ENCODE data around the gene USF1.
"Not testable (repeated sequence)": the region's sequence is repeated elsewhere in the genome, so short reads cannot be mapped to it uniquely, and the experiment has no call there.

USF1 gene

GRCh38 chr1:161079436-161080110 lies 33.8 kb upstream of the USF1 start:
- DNase-seq (ENCODE audit: low read depth in 2 of 2) = no peak

DNA sequence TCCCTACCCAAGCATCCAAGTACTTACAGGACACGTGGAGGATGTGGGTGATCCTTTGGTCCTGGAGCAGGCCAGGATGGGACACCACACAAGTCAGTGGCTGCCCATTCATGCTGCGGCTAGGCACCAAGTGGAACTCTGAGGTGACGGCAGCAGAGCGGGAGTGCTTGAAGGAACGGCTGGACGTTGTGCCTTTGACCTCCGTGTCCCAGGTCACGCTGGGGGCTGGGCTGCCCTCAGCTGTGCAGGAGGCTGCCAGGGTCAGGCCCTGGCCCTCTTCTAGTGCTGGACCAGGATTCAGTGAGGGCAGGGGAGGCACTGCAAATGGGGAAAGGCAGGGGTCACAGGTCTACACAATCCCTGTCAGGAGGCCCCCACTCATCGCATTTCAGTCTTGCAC lies 31.6 kb upstream of the USF1 start:
- DNase-seq (ENCODE audit: low read depth in 2 of 2) = no peak

DNA sequence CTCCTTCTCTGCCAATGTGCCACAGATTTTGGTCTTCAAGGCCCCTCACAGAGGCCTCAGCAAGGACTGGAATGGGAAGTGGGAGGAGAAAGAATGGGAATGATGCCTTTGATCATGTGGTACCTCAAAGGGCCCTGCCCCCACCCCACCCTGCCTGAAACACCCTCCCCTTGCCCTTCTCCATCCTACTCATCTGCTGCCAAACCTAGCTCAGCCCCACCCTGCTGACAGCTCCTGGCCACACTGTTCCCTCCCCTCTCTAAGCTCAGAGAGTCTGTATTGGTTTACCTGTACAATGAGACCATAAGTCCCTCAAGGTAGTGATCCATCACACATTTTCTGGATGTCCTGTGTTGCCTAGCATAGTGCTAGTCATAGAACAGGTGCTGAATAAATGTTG lies 30.6 kb upstream of the USF1 start:
- no peak for DNase-seq (ENCODE audit: low read depth in 2 of 2)

- no peak for DNase-seq (ENCODE audit: low read depth in 2 of 2)
Measured at GRCh38 chr1:161074676-161075368, 29.0 kb upstream of the USF1 start.

DNA sequence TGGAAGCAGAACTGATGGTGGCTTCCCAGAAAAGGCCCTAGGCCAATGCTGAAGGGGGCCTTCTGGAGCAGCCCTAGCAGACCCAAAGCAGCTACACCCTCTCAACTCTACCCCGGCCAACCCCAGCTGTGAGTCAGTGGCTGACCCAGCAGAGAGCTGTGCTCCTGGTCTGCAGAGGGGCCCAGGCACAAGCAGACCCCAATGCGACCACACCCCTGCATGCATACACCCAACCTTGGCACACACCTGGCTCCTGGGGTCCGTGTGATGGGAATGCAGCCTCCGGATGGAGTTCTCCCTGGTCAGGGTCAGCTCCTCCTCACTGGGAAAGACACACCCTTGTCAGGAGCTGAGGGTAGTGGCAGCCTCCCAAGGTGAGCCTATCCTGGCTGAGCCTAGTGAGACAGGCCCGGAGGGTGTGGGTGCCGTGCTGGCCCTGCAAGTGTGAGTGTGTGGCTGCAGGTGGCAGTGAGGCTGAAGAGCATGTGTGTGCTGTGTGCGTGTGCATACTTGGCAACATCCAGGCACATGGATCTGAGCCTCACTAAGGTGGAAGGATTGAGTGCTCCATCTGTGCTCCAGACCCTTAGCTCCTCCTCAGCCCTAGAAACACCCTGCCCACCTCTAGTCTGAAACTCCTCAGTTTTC lies 27.8 kb upstream of the USF1 start:
- DNase-seq (ENCODE audit: low read depth in 2 of 2) = no peak

DNA sequence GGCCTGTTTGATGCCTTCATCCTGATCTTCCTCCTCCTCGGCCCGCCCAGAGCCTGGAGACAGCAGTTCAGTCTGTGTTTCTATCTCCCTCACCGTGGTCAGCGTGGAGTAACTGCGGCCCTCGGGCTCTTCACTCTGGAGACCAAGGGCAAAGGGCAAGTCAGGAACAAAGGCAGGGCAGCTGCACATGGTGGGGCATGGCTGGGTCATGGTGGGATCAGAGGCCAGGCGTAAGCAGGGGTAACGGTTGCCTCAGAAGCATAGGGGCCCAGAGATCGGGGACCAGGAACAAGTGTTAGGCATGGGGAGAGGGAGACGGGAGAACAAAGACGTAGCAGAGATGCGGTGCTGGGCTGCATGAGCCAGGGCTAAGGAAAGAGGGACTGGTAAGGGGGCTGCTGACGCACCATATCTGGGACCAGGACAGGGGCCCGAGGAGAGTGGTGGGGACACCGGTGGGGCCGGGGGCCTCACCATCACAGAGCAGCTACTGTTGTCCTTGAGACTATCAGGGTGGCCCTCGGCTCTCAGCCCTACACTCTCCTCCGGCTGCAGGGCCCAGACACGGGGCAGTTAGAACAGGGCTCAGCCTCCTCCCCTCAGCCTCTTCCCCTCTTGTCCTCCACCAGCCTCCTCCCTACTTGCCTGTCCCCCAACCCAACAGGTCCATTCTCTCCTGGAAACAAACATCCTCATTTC lies 27.1 kb upstream of the USF1 start:
- no peak for DNase-seq (ENCODE audit: low read depth in 2 of 2)

DNA sequence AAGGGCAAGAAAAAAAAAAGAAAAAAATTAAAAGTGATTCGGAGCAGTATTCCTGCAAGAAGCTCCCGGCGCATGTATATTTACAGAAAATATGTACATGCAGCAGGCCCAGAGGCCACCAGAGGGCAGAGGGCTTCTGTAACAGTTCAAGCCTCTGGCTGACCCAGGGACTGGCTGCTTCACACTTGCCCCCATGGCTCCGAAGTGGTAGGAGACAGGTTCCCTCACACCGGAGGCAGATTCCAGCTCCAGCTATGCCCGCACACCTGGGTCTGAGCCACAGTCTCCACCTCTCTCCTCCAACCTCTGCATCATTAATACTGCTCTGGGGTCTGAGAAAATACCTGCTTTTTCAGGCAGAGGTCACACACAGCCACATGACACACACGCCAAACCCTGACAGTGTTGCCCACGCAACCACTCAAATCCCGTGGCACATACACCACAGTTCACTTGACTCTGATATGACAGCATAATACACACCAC lies 26.2 kb upstream of the USF1 start:
- no peak for DNase-seq (ENCODE audit: low read depth in 2 of 2)

DNA sequence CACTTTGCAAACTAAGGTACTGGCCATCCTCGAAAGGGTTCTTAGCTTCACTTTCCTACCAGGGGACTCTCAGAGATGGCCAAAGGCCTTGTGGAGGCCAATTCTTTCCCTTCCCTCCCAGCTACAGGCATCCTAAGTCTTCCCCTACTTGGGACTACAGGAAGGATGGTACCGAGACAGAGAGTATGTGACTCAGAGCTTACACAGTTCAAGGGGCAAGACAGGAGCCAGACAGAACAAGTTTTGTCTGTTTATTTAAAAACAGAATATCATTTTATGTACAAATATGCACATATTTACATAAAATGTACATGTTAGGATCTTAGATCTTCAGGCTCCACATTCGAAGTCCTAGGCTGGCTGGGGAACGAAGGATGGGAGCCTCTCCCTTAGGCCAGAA lies 25.0 kb upstream of the USF1 start:
- no peak for DNase-seq (ENCODE audit: low read depth in 2 of 2)

GRCh38 chr1:161069731-161070270 lies 24.0 kb upstream of the USF1 start, which contains the start of gene ARHGAP30:
Gene ARHGAP30, minus strand, starts transcription at chr1:161069891. Its CDS starts 267 bp downstream, at chr1:161069624.
- DNase-seq (ENCODE audit: low read depth in 2 of 2) = no peak

GRCh38 chr1:161069241-161069640 lies 23.5 kb upstream of the USF1 start:
- DNase-seq (ENCODE audit: low read depth in 2 of 2) = no peak

- DNase-seq (ENCODE audit: low read depth in 2 of 2) = no peak
Measured at GRCh38 chr1:161068306-161069234, 22.8 kb upstream of the USF1 start.

DNA sequence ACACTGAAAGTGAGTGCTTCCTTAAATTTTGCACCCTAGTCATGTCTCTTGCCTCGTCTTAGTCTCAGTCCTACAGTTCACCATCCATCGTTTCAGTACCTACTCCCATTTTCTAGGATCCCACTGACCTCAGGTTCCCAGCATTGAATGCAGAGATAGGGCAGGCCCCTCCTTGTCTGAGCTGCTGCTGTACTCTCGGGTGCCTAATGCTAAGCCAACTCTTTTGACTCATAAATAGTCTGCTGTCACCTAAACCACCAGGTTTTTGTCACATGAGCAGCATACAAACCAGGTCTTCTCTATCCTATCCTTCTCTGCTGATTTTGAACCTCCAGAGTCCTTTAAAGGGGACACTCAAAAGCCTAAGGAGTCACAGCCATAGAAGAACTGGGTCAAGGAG lies 20.9 kb upstream of the USF1 start:
- no peak for DNase-seq (ENCODE audit: low read depth in 2 of 2)

GRCh38 chr1:161065681-161066080 lies 19.9 kb upstream of the USF1 start:
- not testable (repeated sequence) for DNase-seq (ENCODE audit: low read depth in 2 of 2)

DNA sequence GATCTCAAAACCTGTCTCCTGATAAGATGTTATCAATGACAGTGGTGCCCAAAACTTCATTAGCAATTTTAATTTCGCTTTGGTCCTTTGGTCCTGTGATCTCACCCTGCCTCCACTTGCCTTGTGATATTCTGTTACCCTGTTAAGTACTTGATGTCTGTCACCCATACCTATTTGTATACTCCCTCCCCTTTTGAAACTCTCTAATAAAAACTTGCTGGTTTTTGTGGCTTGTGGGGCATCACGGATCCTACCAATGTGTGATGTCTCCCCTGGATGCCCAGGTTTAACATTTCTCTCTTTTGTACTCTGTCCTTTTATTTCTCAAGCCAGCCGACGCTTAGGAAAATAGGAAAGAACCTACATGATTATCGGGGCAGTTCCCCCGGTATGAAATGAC lies 18.2 kb upstream of the USF1 start:
- not testable (repeated sequence) for DNase-seq (ENCODE audit: low read depth in 2 of 2)

DNA sequence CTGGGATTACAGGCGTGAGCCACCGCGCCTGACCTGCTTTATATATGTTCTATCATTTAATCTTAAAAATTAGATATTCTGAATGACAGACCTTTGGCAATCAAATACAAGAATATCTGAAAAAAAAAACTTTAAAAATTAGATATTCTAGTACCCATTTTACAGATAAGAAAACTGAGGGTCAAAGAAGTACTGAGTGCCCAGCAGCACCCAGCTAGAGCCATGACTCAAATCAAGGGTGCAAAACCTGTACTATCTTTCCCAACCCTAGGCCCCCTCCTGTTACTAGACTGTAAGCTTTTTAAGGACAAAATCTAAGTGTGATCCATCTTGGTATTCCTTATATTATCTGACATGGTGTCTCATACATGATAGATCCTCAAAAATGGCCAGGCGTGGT lies 15.6 kb upstream of the USF1 start:
- DNase-seq (ENCODE audit: low read depth in 2 of 2) = no peak

GRCh38 chr1:161059293-161059692 lies 13.5 kb upstream of the USF1 start:
- DNase-seq (ENCODE audit: low read depth in 2 of 2) = no peak

DNA sequence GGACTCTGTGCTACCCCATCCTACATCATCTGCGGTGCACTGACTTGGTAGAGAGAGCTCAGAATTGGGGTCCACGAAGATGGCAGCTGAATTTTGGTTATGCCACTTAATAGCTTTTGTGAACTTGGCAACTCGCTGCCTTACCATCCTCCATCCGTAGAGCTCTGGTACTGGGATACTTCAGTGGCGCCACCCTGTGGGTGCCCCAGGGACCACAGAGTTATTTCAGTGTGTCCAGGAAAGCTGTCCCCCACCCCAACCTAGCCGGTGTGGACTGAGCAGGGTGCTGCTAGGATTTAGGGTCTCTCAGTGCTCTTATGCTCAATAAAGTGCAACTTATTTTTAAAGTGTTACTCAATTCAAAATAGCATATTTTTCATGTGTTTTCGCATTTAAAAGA lies 9.0 kb upstream of the USF1 start:
- DNase-seq (ENCODE audit: low read depth in 2 of 2) = no peak

- DNase-seq (ENCODE audit: low read depth in 2 of 2) = no peak
Measured at GRCh38 chr1:161054232-161054631, 8.5 kb upstream of the USF1 start.

GRCh38 chr1:161052899-161053298 lies 7.1 kb upstream of the USF1 start:
- no peak for DNase-seq (ENCODE audit: low read depth in 2 of 2)

DNA sequence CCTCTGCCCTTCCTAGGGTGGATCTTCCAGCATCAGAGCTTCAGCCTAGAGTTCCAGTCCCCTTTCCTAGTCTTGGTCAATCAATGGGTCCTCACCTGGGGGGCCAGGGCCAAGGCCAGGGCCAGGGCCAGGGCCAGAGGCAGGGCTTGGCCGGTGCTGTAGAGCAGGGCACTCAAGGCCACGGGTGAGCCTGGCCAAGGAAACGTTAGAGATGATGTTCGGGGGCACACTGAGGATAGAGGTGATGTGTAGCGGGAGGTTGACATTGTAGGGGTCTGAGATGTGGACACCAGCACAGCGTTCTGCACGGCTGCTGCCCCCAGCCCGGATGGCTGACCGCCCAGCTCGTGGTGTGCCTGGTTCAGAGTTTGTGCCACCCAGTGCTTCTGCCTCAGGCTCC lies 5.4 kb upstream of the USF1 start:
- DNase-seq (ENCODE audit: low read depth in 2 of 2) = no peak
